Liver (tissue), 9 donors: ENCODE results near the gene SMKR1. TPM values are rescaled to one million over a fixed set of nuclear protein-coding genes. Genes with fewer than 3 reads are reported as not detected.
A peak's percentile ranks its signal among the peaks of the same experiment; 100 is the strongest.

Experiments used
- DNase-seq: peaks from one replicate; pipeline ENCODE4 v3.0.0-alpha.2; 2017; ENCODE audit warnings: low spot score
- H3K27ac ChIP-seq, 2 donors: one replicate each; pipeline ENCODE4 v1.7.0; 2013; ENCODE audit warnings: inconsistent platforms in 2 of 2, low read length in 2 of 2, control low read depth in 1 of 2, low read depth in 1 of 2, mild to moderate bottlenecking in 1 of 2
- H3K27me3 ChIP-seq, 4 donors: one replicate each; pipeline versions ENCODE4 v1.6.1 to v1.7.0; 2013; ENCODE audit warnings: low read length in 3 of 4, inconsistent platforms in 1 of 4, mild to moderate bottlenecking in 1 of 4, moderate library complexity in 1 of 4; ENCODE audit not compliant: control insufficient read depth in 4 of 4, insufficient read depth in 4 of 4
- H3K36me3 ChIP-seq, 4 donors: one replicate each; pipeline versions ENCODE4 v1.6.1 to v1.7.0; 2013; ENCODE audit warnings: low read length in 3 of 4, mild to moderate bottlenecking in 3 of 4, low read depth in 1 of 4, moderate library complexity in 1 of 4; ENCODE audit not compliant: control insufficient read depth in 4 of 4, insufficient read depth in 3 of 4
- H3K4me1 ChIP-seq, 4 donors: one replicate each; pipeline versions ENCODE4 v1.6.1 to v1.7.0; 2013; ENCODE audit warnings: low read length in 3 of 4, mild to moderate bottlenecking in 3 of 4, moderate library complexity in 1 of 4; ENCODE audit not compliant: control insufficient read depth in 4 of 4, insufficient read depth in 4 of 4
- H3K4me3 ChIP-seq, 3 donors: one replicate each; pipeline versions ENCODE4 v1.6.1 to v1.7.0; 2013; ENCODE audit warnings: low read length in 3 of 3, control low read depth in 1 of 3, low read depth in 1 of 3, mild to moderate bottlenecking in 1 of 3
- H3K9ac ChIP-seq, 2 donors: one replicate each; pipeline ENCODE4 v1.7.0; 2013; ENCODE audit warnings: low read length in 2 of 2, mild to moderate bottlenecking in 2 of 2, moderate library complexity in 2 of 2, control low read depth in 1 of 2, low read depth in 1 of 2
- H3K9me3 ChIP-seq, 4 donors: one replicate each; pipeline versions ENCODE4 v1.6.1 to v1.7.0; 2013; ENCODE audit warnings: low read length in 3 of 4; ENCODE audit not compliant: control insufficient read depth in 4 of 4
- ATF3 ChIP-seq: IDR thresholded peaks from 2 replicates; pipeline ENCODE4 v1.6.1; 2016; ENCODE audit warnings: antibody characterized with exemption
- CTCF ChIP-seq: fragments of 150-350 bp; IDR thresholded peaks from 2 replicates; pipeline ENCODE4 v1.5.1; 2017; ENCODE audit warnings: improper control_type of control experiment, low read depth, low read length; ENCODE audit not compliant: missing input control
- EGR1 ChIP-seq, 2 donors: IDR thresholded peaks; 2 replicates each; pipeline ENCODE4 v1.6.1; 2016 to 2018; ENCODE audit warnings: antibody characterized with exemption in 2 of 2, low read depth in 2 of 2
- FOXA1 ChIP-seq: IDR thresholded peaks from 2 replicates; pipeline ENCODE4 v1.6.1; 2016; ENCODE audit warnings: antibody characterized with exemption
- FOXA2 ChIP-seq: IDR thresholded peaks from 2 replicates; pipeline ENCODE4 v1.6.1; 2016; ENCODE audit warnings: antibody characterized with exemption
- GABPA ChIP-seq, 2 donors: IDR thresholded peaks in 1 of 2; conservative IDR thresholded peaks in 1 of 2; 2 replicates each; pipeline ENCODE4 v1.6.1; 2016; ENCODE audit warnings: antibody characterized with exemption in 2 of 2, mild to moderate bottlenecking in 1 of 2, moderate library complexity in 1 of 2
- HNF4A ChIP-seq, 2 donors: conservative IDR thresholded peaks; 2 replicates each; pipeline ENCODE4 v1.6.1; 2016; ENCODE audit warnings: antibody characterized with exemption in 2 of 2, mild to moderate bottlenecking in 2 of 2
- HNF4G ChIP-seq: IDR thresholded peaks from 2 replicates; pipeline ENCODE4 v1.6.1; 2016; ENCODE audit warnings: antibody characterized with exemption
- JUND ChIP-seq, 2 donors: IDR thresholded peaks; 2 replicates each; pipeline ENCODE4 v1.6.1; 2016; ENCODE audit warnings: antibody characterized with exemption in 2 of 2
- MAX ChIP-seq: IDR thresholded peaks from 2 replicates; pipeline ENCODE4 v1.6.1; 2016; ENCODE audit warnings: antibody characterized with exemption
- NR2F2 ChIP-seq: IDR thresholded peaks from 2 replicates; pipeline ENCODE4 v1.6.1; 2016; ENCODE audit warnings: antibody characterized with exemption
- RAD21 ChIP-seq, 2 donors: IDR thresholded peaks; 2 replicates each; pipeline ENCODE4 v1.6.1; 2016; ENCODE audit warnings: antibody characterized with exemption in 2 of 2, mild to moderate bottlenecking in 2 of 2
- REST ChIP-seq: IDR thresholded peaks from 2 replicates; pipeline ENCODE4 v1.6.1; 2016; ENCODE audit warnings: antibody characterized with exemption, mild to moderate bottlenecking
- RXRA ChIP-seq, 2 donors: IDR thresholded peaks; 2 replicates each; pipeline ENCODE4 v1.6.1; 2017 to 2018; ENCODE audit warnings: antibody characterized with exemption in 2 of 2, mild to moderate bottlenecking in 1 of 2
- SP1 ChIP-seq: IDR thresholded peaks from 2 replicates; pipeline ENCODE4 v1.6.1; 2018; ENCODE audit warnings: antibody characterized with exemption, mild to moderate bottlenecking
- TAF1 ChIP-seq: conservative IDR thresholded peaks from 2 replicates; pipeline ENCODE4 v1.6.1; 2016; ENCODE audit warnings: antibody characterized with exemption, mild to moderate bottlenecking
- YY1 ChIP-seq: IDR thresholded peaks from 2 replicates; pipeline ENCODE4 v1.6.1; 2016; ENCODE audit warnings: antibody characterized with exemption, mild to moderate bottlenecking
- ZBTB33 ChIP-seq: IDR thresholded peaks from 2 replicates; pipeline ENCODE4 v1.6.1; 2016; ENCODE audit warnings: antibody characterized with exemption
- WGBS: extraction: QIAGEN DNeasy Blood & Tissue Kit; methylation state at CpG from one replicate; pipeline ENCODE4 v1.1.7; 2013; 5-methylcytosine and 5-hydroxymethylcytosine counted together
- polyA plus RNA-seq, 2 donors: library from polyadenylated mRNA; stranded (reverse) in 1 of 2; unstranded in 1 of 2; fragments of 200-250 nt in 1 of 2; fragments of >200 nt in 1 of 2; fragmentation: Nextera tagmentation in 1 of 2; extraction: Ambion mirVana in 1 of 2; gene quantifications; one replicate each; pipeline versions ENCODE4 v1.2.1 to v1.2.3, GENCODE V29; 2013 to 2015
- total RNA-seq, 2 donors: library from RNA; depleted of rRNA; stranded (reverse); fragments of >200 nt; gene quantifications; one replicate each; pipeline ENCODE4 v1.2.3, GENCODE V29; 2014
- donor health status: healthy.
- donor health status: healthy.
- donor health status: healthy.
- donor health status: healthy.
- donor health status: healthy.

The SMKR1 gene
- total RNA-seq (not detected), polyA plus RNA-seq (not detected)

- H3K4me1 ChIP-seq, result peaks cover 4 to 15% (median 9%) of the 10 kb centered on the region in 4 donors
- TF ChIP-seq ZBTB33 (no peak), TAF1 (no peak), RAD21 (IDR thresholded peaks at IDR 0.05) (no peak), SP1 (no peak), FOXA2 (no peak), CTCF (no peak), GABPA (IDR thresholded peaks at IDR 0.05 in 1 of 2, conservative IDR thresholded peaks at IDR 0.05 in 1 of 2) (no peak), HNF4G (no peak), HNF4A (conservative IDR thresholded peaks at IDR 0.05) (no peak), YY1 (no peak), ATF3 (no peak), NR2F2 (no peak), RXRA (IDR thresholded peaks at IDR 0.05) (no peak), MAX (no peak), REST (no peak), EGR1 (IDR thresholded peaks at IDR 0.05; ENCODE audit: low read depth in 2 of 2) (no peak), JUND (IDR thresholded peaks at IDR 0.05) (no peak), FOXA1 (no peak)
- no peak within 1 kb of the TSS for H3K27ac ChIP-seq
- H3K9me3 ChIP-seq, result no peaks in the 10 kb centered on the region
- WGBS, result 8% methylated on average over 89 of the region's 89 CpGs
- no peaks in the 10 kb centered on the region for H3K36me3 ChIP-seq
- no peaks in the 10 kb centered on the region for H3K27me3 ChIP-seq
- H3K4me3 ChIP-seq, result peak within 1 kb of the TSS in 2 of 3 donors; percentile 56 to 66
- H3K9ac ChIP-seq, result no peak within 1 kb of the TSS
- DNase-seq, result peak; percentile 60
Measured at GRCh38 chr7:129501760-129502707, at the start of gene SMKR1. Gene SMKR1 (plus strand): TSS chr7:129502531. CDS start chr7:129502825, 294 bp downstream.
